ENCODE data around the gene HOMER1.
"Not testable (repeated sequence)": the region's sequence is repeated elsewhere in the genome, so short reads cannot be mapped to it uniquely, and the experiment has no call there.

Gene HOMER1

GRCh38 chr5:79417495-79417894 lies 96.4 kb downstream of the HOMER1 start:
- DNase-seq (ENCODE audit: low spot score) = no peak

- no peak for DNase-seq (ENCODE audit: low spot score)
Observed at GRCh38 chr5:79416499-79416898, 97.4 kb downstream of the HOMER1 start.

- DNase-seq (ENCODE audit: low spot score) = no peak
Observed at GRCh38 chr5:79413112-79413511, 100.8 kb downstream of the HOMER1 start.

GRCh38 chr5:79408028-79408427 lies 105.9 kb downstream of the HOMER1 start:
- no peak for DNase-seq (ENCODE audit: low spot score)

GRCh38 chr5:79407591-79407990 lies 106.3 kb downstream of the HOMER1 start:
- no peak for DNase-seq (ENCODE audit: low spot score)

GRCh38 chr5:79401216-79401615 lies 112.7 kb downstream of the HOMER1 start:
- DNase-seq (ENCODE audit: low spot score) = no peak

- no peak for DNase-seq (ENCODE audit: low spot score)
Observed at GRCh38 chr5:79399046-79399445, 114.9 kb downstream of the HOMER1 start.

GRCh38 chr5:79397080-79397479 lies 116.9 kb downstream of the HOMER1 start:
- DNase-seq (ENCODE audit: low spot score) = no peak

GRCh38 chr5:79396265-79396664 lies 117.7 kb downstream of the HOMER1 start:
- DNase-seq (ENCODE audit: low spot score) = no peak

- DNase-seq (ENCODE audit: low spot score) = no peak
Observed at GRCh38 chr5:79395296-79395695, 118.6 kb downstream of the HOMER1 start.

- DNase-seq (ENCODE audit: low spot score) = no peak
Observed at GRCh38 chr5:79392776-79393175, 121.2 kb downstream of the HOMER1 start.

- no peak for DNase-seq (ENCODE audit: low spot score)
Observed at GRCh38 chr5:79386679-79387078, 127.3 kb downstream of the HOMER1 start.

GRCh38 chr5:79385126-79385525 lies 128.8 kb downstream of the HOMER1 start:
- not testable (repeated sequence) for DNase-seq (ENCODE audit: low spot score)

GRCh38 chr5:79378510-79379186 lies 135.3 kb downstream of the HOMER1 start:
- peak; percentile 56 for DNase-seq (ENCODE audit: low spot score)

- no peak for DNase-seq (ENCODE audit: low spot score)
Observed at GRCh38 chr5:79357398-79357797, 156.5 kb downstream of the HOMER1 start.

- DNase-seq (ENCODE audit: low spot score) = no peak
Observed at GRCh38 chr5:79349881-79350280, 164.1 kb downstream of the HOMER1 start.

GRCh38 chr5:79349047-79349446 lies 164.9 kb downstream of the HOMER1 start:
- DNase-seq (ENCODE audit: low spot score) = no peak

GRCh38 chr5:79346420-79346824 lies 167.5 kb downstream of the HOMER1 start:
- no peak for DNase-seq (ENCODE audit: low spot score)

GRCh38 chr5:79333852-79334557 lies 179.9 kb downstream of the HOMER1 start:
- no peak for DNase-seq (ENCODE audit: low spot score)

GRCh38 chr5:79330071-79330470 lies 183.9 kb downstream of the HOMER1 start:
- DNase-seq (ENCODE audit: low spot score) = no peak

- DNase-seq (ENCODE audit: low spot score) = no peak
Observed at GRCh38 chr5:79329453-79329852, 184.5 kb downstream of the HOMER1 start.

Measured in putamen (tissue), 1 donor.